H1 (cell line): ENCODE measurements around the gene BROX. TPM values are rescaled to one million over a fixed set of nuclear protein-coding genes. Genes with fewer than 3 reads are reported as not detected.

Source experiments
- CTCF ChIA-PET: fragments of 300-600 bp; sonication (Branson Sonifier 250); formaldehyde crosslinking; loops from one replicate; lab custom pipeline; 2021; ENCODE audit not compliant: partially characterized antibody; lab: Charles Lee
- POLR2A ChIA-PET: fragments of 300-600 bp; sonication (Branson Sonifier 250); formaldehyde crosslinking; loops from one replicate; lab custom pipeline; 2021; ENCODE audit warnings: inconsistent platforms; ENCODE audit not compliant: partially characterized antibody; lab: Charles Lee
- DNase-seq, 2 experiments: peaks; one replicate each; pipeline versions ENCODE4 v3.0.0 to v3.0.0-alpha.2; 2010 to 2022; ENCODE audit warnings: low spot score in 2 of 2, low read depth in 1 of 2, mixed read lengths in 1 of 2
- FAIRE-seq: peaks from 2 replicates; lab custom pipeline; 2011; peaks lifted over from hg19 to GRCh38; lab: Jason Lieb, UNC
- H2AFZ ChIP-seq: 2 replicates; pipeline ENCODE4 v1.8.1; 2012; ENCODE audit warnings: low read length, inconsistent platforms
- H2AK5ac ChIP-seq: 2 replicates; pipeline ENCODE4 v1.6.1; 2013; ENCODE audit warnings: low read depth, low read length
- H2BK120ac ChIP-seq: replicated peaks from 2 replicates; pipeline ENCODE3; 2013; ENCODE audit warnings: low read depth, low read length, inconsistent platforms
- H2BK12ac ChIP-seq: 2 replicates; pipeline ENCODE4 v1.6.1; 2013; ENCODE audit warnings: low read depth, low read length
- H2BK15ac ChIP-seq: 2 replicates; pipeline ENCODE4 v1.6.1; 2013; ENCODE audit warnings: low read length
- H2BK20ac ChIP-seq: 2 replicates; pipeline ENCODE4 v1.6.1; 2013; ENCODE audit warnings: low read length
- H2BK5ac ChIP-seq: 2 replicates; pipeline ENCODE4 v1.6.1; 2013; ENCODE audit warnings: low read depth, low read length
- H3K14ac ChIP-seq: 2 replicates; pipeline ENCODE4 v1.6.1; 2013; ENCODE audit warnings: inconsistent platforms; ENCODE audit not compliant: insufficient read length
- H3K18ac ChIP-seq: 2 replicates; pipeline ENCODE4 v1.6.1; 2013; ENCODE audit warnings: low read length; ENCODE audit errors: extremely low read depth
- H3K23ac ChIP-seq: 2 replicates; pipeline ENCODE4 v1.6.1; 2013; ENCODE audit warnings: inconsistent platforms; ENCODE audit not compliant: insufficient read length
- H3K23me2 ChIP-seq: 2 replicates; pipeline ENCODE4 v1.6.1; 2013; ENCODE audit warnings: low read depth, low read length
- H3K27ac ChIP-seq: 2 replicates; pipeline ENCODE4 v1.6.1; 2011; ENCODE audit warnings: low read depth, low read length, inconsistent platforms
- H3K27me3 ChIP-seq, 4 experiments: replicated peaks in 1 of 4; 1 replicate in 1 of 4; 2 replicates in 3 of 4; pipeline versions ENCODE4 v1.6.1 to v1.8.1; 2011 to 2013; ENCODE audit warnings: low read length in 3 of 4, mild to moderate bottlenecking in 3 of 4, inconsistent platforms in 2 of 4, mixed read lengths in 2 of 4, moderate library complexity in 1 of 4; ENCODE audit not compliant: control insufficient read depth in 3 of 4, insufficient read depth in 3 of 4; ENCODE audit errors: extremely low read depth in 1 of 4
- H3K36me3 ChIP-seq, 4 experiments: 2 replicates each; pipeline versions ENCODE4 v1.6.1 to v1.8.1; 2011 to 2013; ENCODE audit warnings: mild to moderate bottlenecking in 4 of 4, low read length in 3 of 4, moderate library complexity in 2 of 4, control low read depth in 1 of 4, inconsistent platforms in 1 of 4; ENCODE audit not compliant: insufficient read depth in 4 of 4, control insufficient read depth in 2 of 4
- H3K4ac ChIP-seq: replicated peaks from 2 replicates; pipeline ENCODE3; 2013; ENCODE audit warnings: low read length, low read depth, mixed read lengths, inconsistent platforms; ENCODE audit not compliant: insufficient read length
- H3K4me1 ChIP-seq, 4 experiments: replicated peaks in 1 of 4; 1 replicate in 1 of 4; 2 replicates in 3 of 4; pipeline versions ENCODE4 v1.6.1 to v1.8.1; 2011 to 2013; ENCODE audit warnings: low read length in 3 of 4, inconsistent platforms in 2 of 4, mixed read lengths in 1 of 4; ENCODE audit not compliant: insufficient read depth in 4 of 4, control insufficient read depth in 3 of 4
- H3K4me2 ChIP-seq, 2 experiments: 2 replicates each; pipeline versions ENCODE4 v1.6.1 to v1.8.1; 2011 to 2013; ENCODE audit warnings: low read depth in 2 of 2, low read length in 2 of 2, control low read depth in 1 of 2, inconsistent platforms in 1 of 2, mild to moderate bottlenecking in 1 of 2; ENCODE audit not compliant: insufficient read depth in 1 of 2
- H3K4me3 ChIP-seq, 4 experiments: fragments of 200-600, 300-600 bp in 1 of 4; sonication (generic), shearing (Covaris generic), sonication (Bioruptor Twin) in 1 of 4; 2 replicates each; pipeline versions ENCODE4 v1.5.1 to v1.8.1; 2011 to 2016; ENCODE audit warnings: low read length in 4 of 4, low read depth in 3 of 4, control low read depth in 2 of 4, inconsistent platforms in 2 of 4, mild to moderate bottlenecking in 2 of 4, mixed read lengths in 1 of 4, moderate library complexity in 1 of 4; ENCODE audit not compliant: insufficient read depth in 2 of 4; ENCODE audit errors: extremely low read depth in 1 of 4
- H3K56ac ChIP-seq: replicated peaks from 2 replicates; pipeline ENCODE3; 2013; ENCODE audit warnings: low read depth, mild to moderate bottlenecking, mixed read lengths, low read length, inconsistent platforms; ENCODE audit not compliant: insufficient read length
- H3K79me1 ChIP-seq: 2 replicates; pipeline ENCODE4 v1.6.1; 2013; ENCODE audit warnings: low read depth, low read length, control low read depth
- H3K79me2 ChIP-seq, 2 experiments: 2 replicates each; pipeline versions ENCODE4 v1.6.1 to v1.8.1; 2012 to 2013; ENCODE audit warnings: low read length in 2 of 2, mild to moderate bottlenecking in 2 of 2, inconsistent platforms in 1 of 2; ENCODE audit not compliant: insufficient read depth in 2 of 2, control insufficient read depth in 1 of 2
- H3K9ac ChIP-seq, 4 experiments: replicated peaks in 1 of 4; 1 replicate in 1 of 4; 2 replicates in 3 of 4; pipeline versions ENCODE4 v1.6.1 to v1.8.1; 2011 to 2013; ENCODE audit warnings: low read depth in 3 of 4, low read length in 3 of 4, control low read depth in 2 of 4, mild to moderate bottlenecking in 2 of 4, moderate library complexity in 2 of 4, inconsistent platforms in 1 of 4; ENCODE audit errors: extremely low read depth in 1 of 4
- H3K9me3 ChIP-seq, 2 experiments: 2 replicates each; pipeline versions ENCODE4 v1.6.1 to v1.8.1; 2012 to 2013; ENCODE audit warnings: mild to moderate bottlenecking in 2 of 2, moderate library complexity in 2 of 2, control low read depth in 1 of 2, inconsistent platforms in 1 of 2, low read depth in 1 of 2, low read length in 1 of 2, mixed read lengths in 1 of 2; ENCODE audit not compliant: insufficient read depth in 2 of 2
- H4K20me1 ChIP-seq, 2 experiments: replicated peaks in 1 of 2; 2 replicates each; pipeline versions ENCODE3 to v1.8.1; 2011 to 2013; ENCODE audit warnings: inconsistent platforms in 2 of 2, low read length in 2 of 2, mild to moderate bottlenecking in 1 of 2; ENCODE audit not compliant: insufficient read depth in 2 of 2, control insufficient read depth in 1 of 2
- H4K5ac ChIP-seq: 2 replicates; pipeline ENCODE4 v1.6.1; 2013; ENCODE audit warnings: low read length, low read depth, mixed read lengths, inconsistent platforms; ENCODE audit not compliant: insufficient read length
- H4K8ac ChIP-seq: 2 replicates; pipeline ENCODE4 v1.8.0; 2013; ENCODE audit warnings: mild to moderate bottlenecking, moderate library complexity, low read length, inconsistent platforms; ENCODE audit not compliant: insufficient read depth; ENCODE audit errors: extremely low read depth
- H4K91ac ChIP-seq: replicated peaks from 2 replicates; pipeline ENCODE3; 2013; ENCODE audit warnings: low read length, mixed read lengths, inconsistent platforms; ENCODE audit not compliant: insufficient read length
- BACH1 ChIP-seq: IDR thresholded peaks from 2 replicates; pipeline ENCODE4 v1.6.1; 2012; ENCODE audit warnings: low read length, improper control_type of control experiment
- CBX5 ChIP-seq: fragments of 300-800, 300-1000 bp; sonication (generic); IDR thresholded peaks from 2 replicates; pipeline ENCODE4 v1.7.1; 2016; ENCODE audit warnings: antibody characterized with exemption, low read length, low read depth
- CBX8 ChIP-seq: fragments of 300-800, 300-1000 bp; sonication (generic); IDR thresholded peaks from 2 replicates; pipeline ENCODE4 v1.7.1; 2016; ENCODE audit warnings: low read depth, low read length, borderline replicate concordance
- CEBPB ChIP-seq: IDR thresholded peaks from 2 replicates; pipeline ENCODE4 v1.6.1; 2012; ENCODE audit warnings: low read depth, low read length
- CHD1 ChIP-seq: IDR thresholded peaks from 2 replicates; pipeline ENCODE4 v1.6.1; 2012; ENCODE audit warnings: low read depth, low read length, improper control_type of control experiment
- CREB1 ChIP-seq: IDR thresholded peaks from 2 replicates; pipeline ENCODE4 v1.6.1; 2012; ENCODE audit warnings: inconsistent platforms
- GABPA ChIP-seq: IDR thresholded peaks from 2 replicates; pipeline ENCODE4 v1.6.1; 2011; ENCODE audit warnings: mild to moderate bottlenecking, low read length, moderate library complexity, borderline replicate concordance; ENCODE audit not compliant: insufficient read depth
- GTF2F1 ChIP-seq: IDR thresholded peaks from 2 replicates; pipeline ENCODE4 v1.6.1; 2012; ENCODE audit warnings: low read depth, low read length, improper control_type of control experiment, borderline replicate concordance
- KDM1A ChIP-seq: fragments of 200-600, 300-600 bp; sonication (generic); IDR thresholded peaks from 2 replicates; pipeline ENCODE4 v1.7.1; 2016; ENCODE audit warnings: mild to moderate bottlenecking, low read length, borderline replicate concordance
- KDM4A ChIP-seq: IDR thresholded peaks from one replicate; pipeline ENCODE4 v1.7.1; 2012; ENCODE audit warnings: low read depth, mild to moderate bottlenecking, moderate library complexity, low read length, inconsistent platforms; ENCODE audit not compliant: severe bottlenecking
- RFX5 ChIP-seq: IDR thresholded peaks from 2 replicates; pipeline ENCODE4 v1.6.1; 2011; ENCODE audit warnings: low read depth, low read length, improper control_type of control experiment, borderline replicate concordance
- SAP30 ChIP-seq: fragments of 300-600 bp; sonication (generic); IDR thresholded peaks from 2 replicates; pipeline ENCODE4 v1.7.1; 2012; ENCODE audit warnings: low read length, moderate library complexity, mild to moderate bottlenecking, inconsistent platforms; ENCODE audit not compliant: insufficient read depth, insufficient replicate concordance
- TAF1 ChIP-seq: IDR thresholded peaks from 2 replicates; pipeline ENCODE4 v1.6.1; 2011; ENCODE audit warnings: mild to moderate bottlenecking, low read depth, low read length
- TAF7 ChIP-seq: optimal IDR thresholded peaks from 2 replicates; pipeline ENCODE3; 2011; ENCODE audit warnings: low read depth, mild to moderate bottlenecking, inconsistent platforms, low read length, moderate library complexity, borderline replicate concordance
- TBP ChIP-seq: IDR thresholded peaks from 2 replicates; pipeline ENCODE4 v1.6.1; 2011; ENCODE audit warnings: low read depth, low read length, improper control_type of control experiment
- TEAD4 ChIP-seq: IDR thresholded peaks from 2 replicates; pipeline ENCODE4 v1.6.1; 2012; ENCODE audit warnings: low read depth, low read length, inconsistent platforms, mixed read lengths
- WGBS, 2 experiments: shearing (Covaris generic) in 1 of 2; methylation state at CpG; one replicate each; pipeline versions ENCODE4 v1.1.6 to v1.1.7; 2013 to 2015; ENCODE audit warnings: low lambda C conversion rate in 2 of 2, mixed read lengths in 2 of 2, inconsistent platforms in 1 of 2, low coverage in 1 of 2, missing lambda C conversion rate in 1 of 2; ENCODE audit not compliant: insufficient replicate concordance in 2 of 2, insufficient coverage in 1 of 2, insufficient read length in 1 of 2; ENCODE audit errors: extremely low coverage in 1 of 2, missing lambda C conversion rate in 1 of 2; 5-methylcytosine and 5-hydroxymethylcytosine counted together
- polyA plus RNA-seq, 7 experiments: library from polyadenylated mRNA; depleted of rRNA in 3 of 7; stranded (reverse) in 5 of 7; unstranded in 2 of 7; fragments of >200 nt in 5 of 7; fragments of 200-250 nt in 2 of 7; gene quantifications; 1 replicate in 5 of 7; 2 replicates in 1 of 7; 4 replicates in 1 of 7; pipeline versions ENCODE4 v1.2.1 to v1.2.3, GENCODE V29; 2011 to 2013; ENCODE audit warnings: missing spikeins in 2 of 7, mixed read lengths in 2 of 7
- total RNA-seq: library from RNA; stranded (reverse); fragmentation: NEBNext Ultra II Directional; extraction: Animal tissue kit (Norgen Biotek cat#: 25700); gene quantifications from 2 replicates; pipeline ENCODE4 v1.2.1, GENCODE V29; 2021

The BROX gene
- total and polyA plus RNA-seq, 2 of the 8 experiments (the other 6 are each of a cell fraction or from before 2014, with no cell fraction given): 3.8 to 26.7 TPM

DNA sequence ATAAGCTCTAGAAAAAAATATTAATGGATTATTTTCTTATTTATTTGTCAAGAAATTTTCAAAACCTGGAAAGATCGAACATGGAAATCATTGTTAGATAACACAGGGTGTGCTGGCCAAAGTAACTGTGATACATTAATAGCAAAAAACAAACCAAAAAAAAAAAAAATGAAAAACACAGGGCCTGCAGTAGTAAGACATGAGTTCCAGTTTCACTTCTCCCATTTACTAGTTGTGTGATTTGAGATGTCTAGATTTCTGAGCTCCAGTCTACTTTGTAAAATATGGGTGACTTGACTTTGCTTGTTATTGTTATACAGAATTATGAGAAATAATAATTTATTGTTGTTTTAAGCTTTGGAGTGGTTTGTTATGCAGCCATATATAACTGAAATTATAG lies 38.3 kb downstream of the BROX start:
- no peaks in the 10 kb centered on the region for H3K4me1 ChIP-seq
- no peak overlapping the region for H4K5ac ChIP-seq
- H2AFZ ChIP-seq: no peak overlapping the region
- no peak overlapping the region for H2BK15ac ChIP-seq
- no peaks in the 10 kb centered on the region for H3K79me1 ChIP-seq
- H2BK120ac ChIP-seq: no peak overlapping the region
- H3K4me3 ChIP-seq: no peak overlapping the region
- ChIA-PET POLR2A (interaction anchor here (0.7 to 1.8 kb wide), 2 partner anchors 14 to 258 kb away, joined by 3 to 5 read pairs; partner anchors contain the start of gene FAM177B), CTCF (interaction anchor here (0.8 to 3.6 kb wide), 11 partner anchors 9 to 379 kb away, joined by 3 to 17 read pairs (median 7); partner anchors contain the start of gene FAM177B)
- H4K8ac ChIP-seq: no peak overlapping the region
- H3K27me3 ChIP-seq: no peaks in the 10 kb centered on the region
- TF ChIP-seq TBP (no peak), RFX5 (no peak), GTF2F1 (no peak), KDM1A (no peak), CREB1 (no peak), CEBPB (no peak), TAF1 (no peak), KDM4A (no peak), TEAD4 (no peak), SAP30 (no peak), CBX8 (no peak), TAF7 (no peak), CBX5 (no peak), BACH1 (no peak), CHD1 (no peak), GABPA (no peak)
- FAIRE-seq (no peak), DNase-seq (no peak)
- no peak overlapping the region for H3K4me2 ChIP-seq
- no peaks in the 10 kb centered on the region for H3K79me2 ChIP-seq
- no peaks in the 10 kb centered on the region for H3K9me3 ChIP-seq
- H2BK12ac ChIP-seq: no peak overlapping the region
- H3K9ac ChIP-seq: no peak overlapping the region
- H4K91ac ChIP-seq: no peak overlapping the region
- no peaks in the 10 kb centered on the region for H3K23me2 ChIP-seq
- no peak overlapping the region for H3K56ac ChIP-seq
- no peak overlapping the region for H3K23ac ChIP-seq
- no peak overlapping the region for H3K18ac ChIP-seq
- no peak overlapping the region for H2BK5ac ChIP-seq
- no peak overlapping the region for H3K14ac ChIP-seq
- H3K27ac ChIP-seq: no peak overlapping the region
- no peak overlapping the region for H3K4ac ChIP-seq
- whole genome bisulfite sequencing, 2 experiments: 90% methylated on average over 1 of the region's 1 CpG; no CpG with 5 or more reads in 1 of the 2 experiments
- no peak overlapping the region for H2AK5ac ChIP-seq
- no peaks in the 10 kb centered on the region for H3K36me3 ChIP-seq
- no peak overlapping the region for H2BK20ac ChIP-seq
- H4K20me1 ChIP-seq: no peaks in the 10 kb centered on the region
